C4-2B (cell line): ENCODE results near the gene TNFAIP8L1.

Experiments used
- CTCF ChIP-seq: fragments of 450-650 bp; conservative IDR thresholded peaks from 2 replicates; pipeline ENCODE4 v1.5.1; 2017; ENCODE audit warnings: mild to moderate bottlenecking
- ZFX ChIP-seq: fragments of 450-650 bp; IDR thresholded peaks from 2 replicates; pipeline ENCODE4 v1.6.1; 2017

GRCh38 chr19:4654437-4655361 lies 15.4 kb downstream of the TNFAIP8L1 start:
- TF ChIP-seq ZFX (no peak), CTCF (no peak)
